Left renal cortex interstitium (tissue), 4 donors: ENCODE measurements around the gene KLHL29. TPM values are rescaled to one million over a fixed set of nuclear protein-coding genes. Genes with fewer than 3 reads are reported as not detected.

Experiments used
- DNase-seq, 4 donors: peaks; one replicate each; pipeline ENCODE4 v3.0.0-alpha.2; 2013; ENCODE audit warnings: low read depth in 4 of 4, low spot score in 2 of 4, missing footprints in 1 of 4
- polyA plus RNA-seq, 4 donors: library from polyadenylated mRNA; unstranded; fragments of 120-200 nt; gene quantifications; one replicate each; pipeline ENCODE4 v1.2.1, GENCODE V29; 2013; ENCODE audit not compliant: insufficient read length in 4 of 4

Gene KLHL29
- polyA plus RNA-seq, 4 donors, result 7.6 to 15.0 (median 12.0) TPM

DNA sequence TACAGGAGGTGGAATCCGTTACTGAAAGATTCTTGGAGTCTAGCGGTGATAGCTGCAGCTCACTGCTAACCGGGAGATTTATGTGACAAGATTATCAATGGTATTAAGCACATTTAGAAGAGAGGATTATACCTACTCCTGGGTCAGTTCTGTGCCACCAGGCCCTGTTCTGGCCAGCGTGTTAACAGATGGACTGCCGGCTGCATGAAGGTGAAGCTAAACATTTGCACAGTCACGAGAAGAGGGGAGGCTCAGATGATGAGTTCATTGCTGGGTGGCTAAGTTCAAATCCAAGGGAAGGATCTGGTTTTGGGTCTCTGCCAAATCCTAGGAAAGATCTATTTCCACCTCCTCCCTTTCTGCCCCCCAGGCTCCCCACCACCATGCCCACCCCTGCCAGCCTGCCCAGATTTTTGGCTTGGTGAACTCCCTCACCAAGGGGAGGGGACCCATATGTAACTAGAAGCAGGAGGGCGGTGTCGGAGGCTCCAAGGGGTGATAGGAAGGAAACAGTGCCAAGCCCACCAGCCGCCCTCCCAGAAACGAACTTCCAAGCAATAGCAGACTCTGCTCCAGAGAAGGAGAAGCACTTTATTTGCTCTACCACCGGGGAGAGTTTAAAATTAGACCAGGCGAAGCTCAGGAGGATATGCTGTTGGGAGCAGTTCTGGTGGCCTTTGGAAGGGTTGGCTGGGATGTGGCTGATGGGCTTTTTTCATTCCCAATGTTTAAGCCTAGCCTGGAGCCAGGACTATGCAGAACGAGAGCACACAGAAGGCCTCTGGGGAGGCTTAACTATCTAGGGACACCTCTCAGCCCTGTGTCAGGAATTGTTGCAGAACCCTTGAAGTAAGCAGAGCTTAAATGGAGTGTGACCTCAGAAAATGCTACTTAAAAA, 200.5 kb downstream of the KLHL29 start:
- DNase-seq, result no peak

DNA sequence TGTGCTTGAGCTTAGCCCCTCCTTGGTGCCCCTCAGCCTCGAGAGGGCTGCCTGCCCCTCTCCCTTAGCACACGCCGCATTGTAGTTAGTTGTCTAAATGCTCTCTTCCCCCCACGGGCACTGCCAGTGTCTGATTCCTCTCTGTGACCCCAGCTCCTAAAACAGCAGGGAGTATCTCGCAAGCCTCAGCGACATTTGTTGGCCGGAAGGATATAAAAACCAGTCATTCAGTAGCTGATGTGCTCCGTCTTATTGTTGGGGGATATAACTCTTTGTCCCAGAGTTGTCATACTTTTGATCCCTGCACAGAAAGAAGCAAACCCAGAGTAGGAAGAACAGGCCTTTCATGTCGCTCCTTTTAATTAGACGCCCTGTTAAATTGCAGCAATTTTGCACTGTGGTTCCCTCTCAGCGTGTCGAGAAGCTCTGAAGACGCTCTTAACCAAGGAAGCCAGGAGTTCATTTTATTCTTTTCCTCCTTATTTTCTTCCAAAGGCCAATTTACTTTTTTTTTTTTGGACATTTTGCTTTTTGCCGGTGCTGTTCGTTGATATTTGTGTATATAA, 201.8 kb downstream of the KLHL29 start:
- DNase-seq, result no peak

DNA sequence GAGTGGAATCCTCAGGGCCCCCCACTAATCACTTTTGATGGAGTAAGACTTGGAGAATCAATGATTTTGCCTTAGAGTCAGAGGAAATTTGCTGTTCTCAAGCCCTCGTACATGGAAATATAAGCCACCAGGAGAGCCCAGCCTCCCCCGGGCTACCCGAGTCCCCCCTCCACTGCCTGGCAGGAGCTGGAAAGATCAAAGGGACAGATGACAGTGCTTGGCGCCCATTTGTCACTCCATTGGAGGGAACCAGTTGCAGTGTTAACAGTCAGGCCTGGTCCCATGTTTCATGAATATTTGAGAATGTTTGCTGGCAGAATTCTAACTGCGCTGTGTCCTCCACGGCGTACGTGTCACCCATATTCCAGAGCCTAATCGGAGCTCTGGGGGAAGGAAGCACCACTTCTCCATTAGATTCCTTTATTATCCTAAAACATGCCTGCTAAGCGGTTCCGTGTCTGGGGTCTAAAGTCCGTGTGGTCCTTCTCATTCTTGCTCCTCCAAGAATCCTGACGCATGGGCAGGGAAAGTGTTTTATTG, 202.4 kb downstream of the KLHL29 start:
- DNase-seq, result no peak

DNA sequence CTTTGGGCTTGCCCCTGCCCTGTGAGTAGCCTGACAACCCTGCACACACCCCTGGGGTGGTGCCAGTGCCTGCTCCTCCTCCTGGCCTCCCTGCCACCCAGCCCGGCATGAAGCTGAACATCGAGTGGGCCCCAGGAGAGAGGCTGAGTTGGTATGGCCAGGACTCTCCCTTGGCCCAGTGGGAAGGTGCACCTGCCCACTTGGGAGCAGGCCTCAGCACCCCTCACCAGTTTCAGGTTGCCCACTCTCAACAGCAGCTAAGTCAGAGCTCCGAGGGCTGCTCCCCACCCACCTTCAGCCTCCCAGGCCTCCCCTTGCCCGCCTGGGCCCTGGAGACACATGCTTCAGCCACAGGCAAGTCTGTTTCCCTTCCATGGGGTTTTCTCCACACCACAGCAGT, 203.1 kb downstream of the KLHL29 start:
- no peak for DNase-seq

DNA sequence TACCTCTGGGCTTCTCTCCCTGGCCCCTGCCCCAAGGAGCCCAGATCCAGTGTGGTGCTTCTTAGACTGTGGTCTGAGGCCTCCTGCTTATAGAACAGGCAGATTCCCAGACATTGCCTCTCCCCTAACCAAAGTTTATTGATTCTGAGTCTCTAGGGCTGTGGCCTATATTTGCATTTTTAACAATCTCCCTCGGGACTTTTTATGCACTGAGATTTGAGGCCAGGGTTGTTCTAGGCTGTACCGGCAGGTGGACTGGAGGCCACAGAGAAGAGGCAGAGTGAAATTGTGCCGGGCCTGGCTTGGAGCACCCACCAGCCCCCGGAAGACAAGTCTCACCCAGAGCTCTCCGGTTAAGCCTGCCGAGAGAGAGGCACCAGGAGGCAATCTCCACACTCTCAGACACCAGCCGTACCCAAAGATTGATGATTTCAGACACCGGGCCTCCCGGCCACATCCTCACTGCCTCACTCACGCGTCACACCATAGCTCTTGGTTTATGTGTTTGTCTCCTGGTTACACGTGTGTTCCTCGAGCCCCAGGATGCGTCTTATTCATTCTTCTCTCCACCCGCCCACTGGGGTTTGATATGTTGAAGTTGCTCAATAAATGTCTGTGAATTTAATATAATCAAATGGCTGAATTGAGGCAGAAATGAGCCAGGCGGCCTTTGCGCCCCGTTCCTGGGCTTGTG, 203.7 kb downstream of the KLHL29 start:
- no peak for DNase-seq

DNA sequence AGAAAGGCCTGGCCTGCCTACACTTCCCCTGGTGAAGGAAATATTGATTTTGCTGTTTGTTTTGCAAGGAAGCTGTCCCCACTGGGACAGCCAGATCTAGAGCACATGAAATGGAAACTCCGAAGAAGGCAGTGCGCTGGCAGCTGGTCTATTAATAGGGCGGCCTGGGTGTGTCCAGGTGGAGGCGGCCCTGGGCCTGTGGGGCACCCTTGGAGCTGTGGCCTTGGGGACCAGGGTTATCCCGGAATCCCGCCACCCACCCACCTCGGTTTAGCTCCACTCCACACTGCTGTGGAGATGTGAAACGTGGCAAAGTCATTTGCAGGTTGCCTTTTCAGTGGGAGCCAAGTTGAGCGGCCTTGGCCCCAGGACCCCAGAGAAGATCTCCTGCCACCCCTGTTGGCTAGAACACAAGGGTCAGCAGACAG, 204.3 kb downstream of the KLHL29 start:
- DNase-seq, result no peak

DNA sequence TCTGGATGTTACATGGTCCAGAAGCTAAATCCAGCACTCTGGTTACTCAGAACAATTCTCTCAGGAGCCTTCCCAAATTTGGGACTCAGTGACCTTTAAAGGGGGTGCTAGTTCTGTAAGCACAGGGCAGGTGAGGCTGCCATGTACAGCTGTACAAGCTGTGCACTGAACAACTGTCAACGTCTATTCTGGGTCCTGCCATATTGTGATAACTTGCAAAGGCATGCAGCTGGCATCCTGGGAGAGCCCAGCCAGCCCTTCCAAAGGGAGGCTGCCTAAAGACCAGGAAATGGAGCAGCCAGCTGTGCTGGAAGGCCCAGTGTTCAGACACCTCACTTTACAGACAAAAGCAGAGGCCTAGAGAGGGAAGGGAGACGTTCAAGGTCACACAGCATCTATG, 204.8 kb downstream of the KLHL29 start:
- no peak for DNase-seq

DNA sequence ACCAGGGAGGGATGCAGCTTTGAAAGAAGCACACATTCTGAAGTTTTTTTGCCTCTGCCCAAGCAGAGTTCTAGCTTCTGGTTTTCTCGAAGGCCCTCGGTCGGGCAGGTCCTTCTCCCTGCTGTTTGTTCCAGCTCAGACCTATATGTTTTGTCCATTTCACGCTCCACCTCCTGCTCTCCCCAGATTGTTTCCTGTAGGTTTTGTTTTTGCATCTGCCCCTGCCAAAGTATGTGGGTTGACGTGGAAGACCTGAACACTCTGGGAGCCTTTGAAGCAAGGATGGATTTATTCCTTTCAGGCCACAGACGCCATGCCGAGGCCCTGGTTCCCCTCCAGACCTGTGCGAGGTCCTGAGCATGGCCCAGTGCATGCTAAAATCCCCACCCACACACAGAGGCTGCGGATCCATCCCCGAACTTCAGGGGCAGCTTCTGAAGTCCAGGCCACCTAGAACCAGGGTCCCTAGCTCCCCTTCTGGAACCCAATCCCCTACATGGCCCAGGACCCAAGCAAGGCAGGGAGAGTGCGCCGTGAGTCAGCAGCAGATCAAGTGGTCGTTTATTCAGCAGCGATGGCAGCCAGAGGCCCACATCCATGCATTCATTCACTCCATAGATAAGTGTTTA, 205.4 kb downstream of the KLHL29 start:
- DNase-seq, result no peak

DNA sequence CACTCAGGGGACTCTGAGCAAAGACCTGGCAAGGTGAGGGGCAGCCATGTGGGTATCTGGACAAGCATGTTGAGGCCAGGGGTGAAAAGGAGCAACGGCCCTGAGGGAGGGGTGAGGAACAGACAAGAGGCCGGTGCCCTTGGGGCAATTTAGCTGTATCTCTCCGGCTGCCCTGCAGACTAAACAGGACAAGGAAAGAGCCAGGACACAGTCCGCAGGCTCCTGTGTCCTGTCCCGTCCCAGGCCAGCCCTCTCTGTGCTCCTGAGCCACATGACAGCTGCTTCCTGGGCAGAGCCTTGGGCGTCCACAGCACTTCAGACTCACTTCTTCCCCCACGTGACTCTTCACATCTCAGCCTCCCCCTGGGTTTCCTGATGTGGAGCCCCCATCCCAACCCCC, 206.1 kb downstream of the KLHL29 start:
- no peak for DNase-seq

DNA sequence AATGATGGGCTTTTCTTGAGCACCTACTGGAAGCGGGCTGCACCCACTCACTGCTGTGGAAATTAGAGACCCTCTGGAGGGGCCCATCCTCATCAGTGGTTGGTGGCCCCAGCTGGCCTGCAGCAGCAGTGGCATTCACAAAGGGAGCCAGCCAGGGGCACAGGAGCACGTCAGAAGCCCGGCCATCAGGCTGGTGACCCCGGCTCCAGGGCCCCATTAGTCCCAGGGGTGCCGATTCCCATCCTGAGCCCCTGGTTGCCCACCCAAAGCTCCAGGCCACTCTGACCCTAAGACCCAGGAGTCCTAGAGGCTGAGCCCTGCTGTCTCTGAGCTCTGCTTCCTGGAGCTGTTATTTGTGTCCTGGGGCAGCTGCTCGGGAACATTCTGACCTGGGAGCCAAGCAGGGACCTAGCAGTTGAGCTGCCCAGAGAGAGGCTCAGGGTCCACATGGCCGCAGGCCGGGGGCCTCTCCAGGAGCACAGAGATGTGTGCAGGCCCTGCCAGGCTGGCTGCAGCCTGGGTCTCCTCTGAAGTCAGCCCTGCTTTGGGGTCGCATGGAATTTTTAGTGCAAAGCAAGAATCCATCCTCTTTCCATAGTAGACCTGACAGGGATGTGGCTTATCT, 207.2 kb downstream of the KLHL29 start:
- DNase-seq, result no peak

DNA sequence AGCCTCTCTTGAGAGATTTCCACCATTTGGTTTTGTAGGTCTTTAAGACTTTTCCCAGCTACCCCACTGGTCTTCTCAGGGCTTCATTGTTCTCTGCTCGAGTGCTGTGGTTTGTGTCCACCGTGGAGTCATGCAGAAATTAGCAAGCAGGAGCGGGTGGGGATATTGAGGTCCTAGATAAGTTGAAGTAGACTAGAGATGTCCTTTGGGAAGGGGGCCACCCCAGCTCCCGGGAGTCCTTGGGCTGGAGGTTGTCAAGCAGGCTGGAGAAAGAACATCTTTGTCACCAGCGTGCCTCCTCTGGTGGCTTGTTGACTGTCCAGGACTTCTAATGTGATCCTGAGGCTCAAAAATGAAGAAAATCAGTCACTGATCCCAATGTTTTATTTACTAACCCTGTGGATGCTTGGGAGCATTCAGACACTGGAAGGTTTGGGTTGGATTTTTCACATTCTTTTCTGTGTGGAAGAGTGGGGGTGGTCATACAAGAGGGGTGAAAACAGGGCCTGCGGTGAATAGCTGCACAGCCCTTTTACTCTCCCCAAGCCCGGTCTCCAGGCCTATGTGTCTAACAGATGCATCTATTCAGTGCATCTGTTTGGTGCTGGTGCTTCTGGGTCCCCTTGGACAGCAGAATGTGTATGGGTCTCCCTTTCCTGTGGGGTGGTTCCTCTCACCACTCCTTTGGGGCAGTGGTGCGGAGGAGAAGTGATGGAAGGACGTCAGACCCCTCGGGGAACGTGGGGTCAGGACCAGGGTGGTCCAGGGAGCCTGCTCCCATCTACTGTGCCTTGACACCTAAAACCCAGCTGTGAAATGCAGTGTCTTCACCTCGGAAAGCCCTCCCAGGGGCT, 208.1 kb downstream of the KLHL29 start:
- DNase-seq, result no peak

DNA sequence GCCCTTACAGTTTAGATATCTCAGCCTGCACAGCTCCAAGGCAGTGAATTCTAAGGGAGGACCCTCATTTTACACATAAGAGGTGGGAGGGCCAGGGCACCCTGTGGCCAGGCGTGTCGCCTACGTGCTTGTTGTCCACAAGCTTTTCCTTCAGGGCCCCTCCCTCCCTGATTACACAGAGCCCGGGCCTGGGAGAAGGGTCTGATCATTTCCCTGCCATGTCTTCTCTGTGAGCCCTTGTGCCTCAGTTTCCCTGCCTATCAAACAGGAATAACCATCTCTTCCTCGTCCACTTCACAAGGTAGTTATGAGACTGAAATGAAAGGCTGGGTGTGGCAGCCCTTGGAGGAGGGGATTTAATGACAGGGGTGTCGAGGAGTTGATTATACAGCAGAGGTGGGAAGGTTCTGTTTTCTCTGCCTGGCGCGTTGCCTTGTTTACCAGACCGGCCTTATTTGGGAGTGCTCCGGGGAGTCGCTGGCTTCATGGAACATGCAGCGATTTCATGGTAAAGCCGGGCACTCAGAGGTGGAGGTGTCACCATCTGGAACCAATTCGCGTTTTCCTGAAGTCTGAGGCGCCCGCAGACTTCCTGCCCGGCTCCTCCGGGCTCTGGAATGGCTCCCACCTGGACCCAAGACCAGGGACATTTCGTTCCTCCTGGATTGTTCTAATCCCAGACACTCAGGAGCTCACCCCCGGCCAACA, 208.9 kb downstream of the KLHL29 start:
- no peak for DNase-seq

DNA sequence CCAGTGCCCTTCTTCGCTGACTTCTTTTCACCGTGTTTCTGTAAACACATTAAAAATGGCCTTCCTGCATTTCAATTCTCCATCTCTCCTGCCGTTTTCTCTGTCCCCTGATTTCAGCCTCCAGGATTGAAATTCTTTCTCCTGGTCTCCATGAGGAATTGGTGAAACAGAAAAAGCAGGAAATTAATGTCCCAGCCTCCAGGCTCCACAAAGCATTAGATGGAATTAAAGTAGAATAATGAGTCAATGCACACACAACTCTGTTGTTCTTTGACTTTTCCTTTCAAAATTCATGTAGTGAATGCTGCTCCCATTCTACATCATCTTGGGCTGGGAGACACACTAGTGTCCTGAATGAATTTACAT, 209.5 kb downstream of the KLHL29 start:
- no peak for DNase-seq

DNA sequence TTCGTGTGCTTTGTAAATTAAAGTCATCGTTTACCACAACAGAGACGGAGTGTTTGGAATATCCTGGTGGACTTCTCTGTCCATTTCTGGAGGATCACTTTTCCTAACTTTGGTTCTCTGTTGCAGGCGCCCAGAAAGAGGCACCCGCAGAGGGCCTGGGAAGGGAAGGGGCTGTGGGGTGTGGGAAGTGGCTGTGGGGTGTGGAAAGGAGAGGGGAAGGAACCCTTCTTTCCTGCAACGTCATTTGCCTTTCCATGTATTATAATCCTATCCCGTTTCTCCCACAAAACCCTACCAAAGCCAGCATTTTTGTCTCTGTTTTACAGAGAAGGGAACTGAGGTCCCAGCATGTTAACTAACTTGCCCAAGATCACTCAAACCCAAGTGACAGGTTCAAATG, 210.0 kb downstream of the KLHL29 start:
- DNase-seq, result no peak

DNA sequence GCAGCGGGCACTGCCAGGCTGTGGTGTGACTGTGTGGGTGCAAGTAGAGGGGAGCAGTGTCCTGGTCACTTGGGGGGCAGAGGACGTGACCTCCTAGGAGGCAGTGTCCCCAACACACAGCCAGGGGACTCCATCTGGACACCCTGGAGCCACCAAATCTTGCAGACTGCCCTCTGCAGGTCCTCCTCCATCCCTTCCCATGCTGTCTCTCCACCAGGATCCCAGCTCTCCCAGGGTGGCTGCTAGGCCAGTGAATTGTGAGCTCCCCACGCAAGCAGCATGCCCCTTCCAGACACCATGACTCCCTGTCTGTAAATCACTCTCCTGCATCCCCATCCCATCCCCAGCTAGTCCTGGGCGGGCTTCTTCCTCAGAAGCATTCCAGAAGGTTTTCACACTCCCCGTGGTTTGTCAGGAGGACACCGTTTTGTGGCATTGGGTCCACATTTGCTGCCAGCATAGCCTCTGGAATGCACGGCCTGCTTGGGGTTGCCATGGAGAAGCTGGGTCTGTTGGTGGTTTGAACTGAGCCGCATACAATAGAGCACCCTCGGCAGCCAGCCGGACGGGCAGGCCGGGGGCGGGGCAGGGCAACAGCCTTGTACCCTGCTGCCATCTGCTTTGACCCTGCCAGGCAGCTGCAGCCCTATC, 210.7 kb downstream of the KLHL29 start:
- no peak for DNase-seq

DNA sequence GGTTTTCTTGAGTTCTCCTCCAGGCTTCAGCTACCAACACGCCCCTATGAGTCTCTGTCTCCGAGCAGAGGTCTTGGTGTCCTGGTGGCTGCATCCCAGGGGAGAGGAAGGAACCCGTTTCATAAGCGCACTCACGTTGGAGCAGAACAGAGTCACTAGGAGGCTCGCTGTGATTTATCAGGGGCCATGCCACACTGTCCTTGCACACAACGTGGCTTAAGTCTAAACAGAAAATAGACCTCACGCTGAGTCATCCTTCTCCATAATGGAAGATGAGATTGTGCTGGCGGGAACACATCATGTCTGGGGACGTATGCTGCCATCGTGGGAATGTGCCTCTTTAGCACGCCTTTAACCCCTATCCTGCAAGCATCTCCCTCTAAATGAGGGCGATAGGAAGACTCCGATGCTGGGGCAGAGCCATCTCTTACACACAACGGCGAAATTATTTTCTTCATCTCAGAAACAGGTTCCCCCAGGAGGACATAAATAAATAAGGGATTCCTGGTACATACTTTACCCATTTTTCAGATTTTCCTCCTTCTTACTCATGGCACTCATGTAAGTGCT, 211.4 kb downstream of the KLHL29 start:
- no peak for DNase-seq

DNA sequence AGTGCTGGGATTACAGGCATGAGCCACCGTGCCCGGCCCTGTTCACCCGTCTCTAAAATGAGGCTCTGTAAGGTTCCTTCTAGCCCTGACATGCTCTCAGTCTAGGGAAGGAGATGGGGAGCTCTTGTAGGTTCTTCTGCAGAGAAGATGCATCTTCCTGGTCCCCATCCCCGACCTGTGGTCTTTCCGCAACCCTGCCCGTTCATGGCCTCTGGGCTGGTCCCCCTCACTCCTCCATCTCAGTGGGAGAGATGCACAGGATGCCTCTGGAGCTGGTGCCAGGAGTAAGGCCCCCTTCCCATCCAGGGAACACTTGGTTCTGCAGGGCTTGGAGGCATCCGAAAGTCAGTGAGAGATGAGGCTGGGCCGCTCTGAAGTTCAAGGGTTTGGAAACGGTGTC, 212.7 kb downstream of the KLHL29 start:
- DNase-seq, result no peak

DNA sequence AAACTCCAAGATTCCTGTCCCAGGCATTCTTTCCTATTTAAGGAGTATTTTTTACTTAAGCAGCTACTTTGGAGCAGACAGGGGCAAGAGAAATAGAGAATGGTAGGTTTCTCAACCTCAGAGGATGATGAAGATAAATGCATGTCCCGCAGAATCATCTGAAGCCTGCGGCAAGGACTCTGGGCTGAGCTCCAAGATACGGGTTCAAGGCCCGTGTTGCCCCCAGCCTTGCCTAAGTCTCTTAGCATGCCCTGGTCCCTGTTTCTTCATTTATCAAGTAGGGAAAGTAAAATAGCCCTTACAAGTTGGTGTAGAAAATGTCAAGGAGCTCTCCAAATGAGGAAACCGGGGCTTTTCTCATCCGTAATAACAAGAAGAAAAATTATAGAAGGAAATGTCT, 214.0 kb downstream of the KLHL29 start:
- no peak for DNase-seq
